GM12873 (cell line): ENCODE data around the gene SIGLEC11.

Source experiments
- CTCF ChIP-seq: IDR thresholded peaks from 2 replicates; pipeline ENCODE4 v1.5.1; 2012; ENCODE audit warnings: low read depth, mild to moderate bottlenecking, moderate library complexity, low read length, control low read depth; ENCODE audit not compliant: insufficient read depth; ENCODE audit errors: missing control alignments

The SIGLEC11 gene

DNA sequence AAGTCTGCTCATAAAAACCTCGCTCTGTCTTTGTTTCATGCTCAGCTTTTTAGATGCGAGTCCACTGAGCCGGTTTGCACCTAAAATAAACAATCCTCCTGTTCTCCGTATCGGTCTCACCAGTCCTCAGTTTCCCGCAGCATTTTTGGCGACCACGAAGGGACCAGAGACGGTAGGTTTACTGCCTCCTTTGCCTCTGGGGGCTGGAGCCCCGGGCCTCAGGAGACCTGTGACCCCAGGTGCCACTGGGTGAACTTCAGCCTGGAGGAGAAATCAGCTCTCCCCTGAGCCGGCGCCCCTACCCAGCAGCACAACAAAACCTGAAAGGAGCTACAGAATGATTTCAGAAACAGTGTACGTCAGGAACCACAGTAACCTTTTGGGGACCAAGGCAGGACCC is 8.1 kb downstream of the SIGLEC11 start:
- no peak for TF ChIP-seq CTCF

DNA sequence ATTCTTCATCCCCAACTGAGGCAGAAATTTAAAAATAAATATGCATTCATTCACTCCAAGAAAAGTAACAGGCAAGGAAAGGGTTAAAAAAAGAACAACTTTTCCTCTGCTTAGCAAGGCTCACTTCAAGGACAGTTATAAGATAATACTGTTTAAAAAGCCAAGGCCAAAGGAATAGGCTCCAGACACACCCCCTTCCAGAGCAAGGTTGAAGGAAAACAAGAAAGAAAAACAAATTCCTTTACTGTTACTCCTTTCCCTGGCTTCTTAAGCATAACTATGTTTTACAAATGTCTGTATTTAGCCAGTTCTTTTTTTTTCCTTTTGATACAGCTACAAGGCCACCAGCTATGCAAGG is 8.5 kb downstream of the SIGLEC11 start:
- TF ChIP-seq CTCF, result no peak

- no peak for TF ChIP-seq CTCF
These were observed 9.0 kb downstream of the SIGLEC11 start for GRCh38 chr19:49951806-49952478.

DNA sequence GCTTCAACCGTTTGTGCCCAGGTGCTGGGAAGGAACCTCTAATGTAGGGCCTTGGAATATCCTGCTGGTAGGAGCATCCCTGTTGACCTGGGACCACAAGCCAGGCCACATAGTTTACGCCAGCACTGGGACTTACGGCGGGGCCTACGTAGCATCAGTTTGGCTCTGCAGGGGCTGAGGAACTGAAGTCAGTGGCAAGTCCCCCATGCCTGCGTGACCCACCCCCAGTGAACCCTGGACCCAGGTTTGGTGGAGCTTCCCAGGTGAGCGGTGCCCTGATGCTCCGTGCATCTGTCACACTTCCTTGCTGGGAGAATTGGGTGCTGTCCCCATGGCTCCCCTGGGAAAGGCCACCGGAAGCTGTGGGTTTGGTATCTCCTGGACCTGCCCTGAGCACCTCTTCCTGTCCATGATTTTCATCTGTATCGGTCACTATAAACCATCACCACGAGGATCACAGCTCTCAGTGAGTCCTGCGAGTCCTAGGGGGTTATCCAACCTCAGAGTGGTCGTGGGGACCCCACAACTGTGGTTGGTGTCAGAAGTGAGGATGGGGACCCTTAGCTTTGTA is 9.9 kb downstream of the SIGLEC11 start:
- no peak for TF ChIP-seq CTCF

- no peak for TF ChIP-seq CTCF
These were observed 10.4 kb downstream of the SIGLEC11 start for GRCh38 chr19:49950590-49950948.

- TF ChIP-seq CTCF, result no peak
These were observed 11.0 kb downstream of the SIGLEC11 start for GRCh38 chr19:49949742-49950589.

DNA sequence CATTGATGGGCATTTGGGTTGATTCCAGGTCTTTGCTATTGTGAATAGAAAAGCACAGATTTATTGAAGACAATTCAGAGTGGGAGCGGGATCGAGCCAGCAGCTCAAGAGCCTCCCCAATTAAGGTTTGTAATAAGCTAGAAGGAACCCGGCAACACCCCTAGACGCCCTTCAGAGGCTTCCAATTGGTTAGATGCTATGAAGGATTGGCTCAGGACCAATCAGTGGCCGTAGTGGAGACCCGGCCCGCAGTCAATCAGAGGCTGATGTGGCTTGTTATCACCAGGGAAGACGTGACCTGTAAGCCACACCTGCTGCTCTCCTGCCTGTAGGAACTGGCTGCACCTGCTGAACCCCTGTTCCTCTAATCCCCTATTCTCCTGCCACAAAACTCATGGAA is 14.6 kb downstream of the SIGLEC11 start:
- no peak for TF ChIP-seq CTCF
